ENCODE results near the gene TPBGL.

Gene TPBGL, protein sequence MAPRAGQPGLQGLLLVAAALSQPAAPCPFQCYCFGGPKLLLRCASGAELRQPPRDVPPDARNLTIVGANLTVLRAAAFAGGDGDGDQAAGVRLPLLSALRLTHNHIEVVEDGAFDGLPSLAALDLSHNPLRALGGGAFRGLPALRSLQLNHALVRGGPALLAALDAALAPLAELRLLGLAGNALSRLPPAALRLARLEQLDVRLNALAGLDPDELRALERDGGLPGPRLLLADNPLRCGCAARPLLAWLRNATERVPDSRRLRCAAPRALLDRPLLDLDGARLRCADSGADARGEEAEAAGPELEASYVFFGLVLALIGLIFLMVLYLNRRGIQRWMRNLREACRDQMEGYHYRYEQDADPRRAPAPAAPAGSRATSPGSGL

DNA sequence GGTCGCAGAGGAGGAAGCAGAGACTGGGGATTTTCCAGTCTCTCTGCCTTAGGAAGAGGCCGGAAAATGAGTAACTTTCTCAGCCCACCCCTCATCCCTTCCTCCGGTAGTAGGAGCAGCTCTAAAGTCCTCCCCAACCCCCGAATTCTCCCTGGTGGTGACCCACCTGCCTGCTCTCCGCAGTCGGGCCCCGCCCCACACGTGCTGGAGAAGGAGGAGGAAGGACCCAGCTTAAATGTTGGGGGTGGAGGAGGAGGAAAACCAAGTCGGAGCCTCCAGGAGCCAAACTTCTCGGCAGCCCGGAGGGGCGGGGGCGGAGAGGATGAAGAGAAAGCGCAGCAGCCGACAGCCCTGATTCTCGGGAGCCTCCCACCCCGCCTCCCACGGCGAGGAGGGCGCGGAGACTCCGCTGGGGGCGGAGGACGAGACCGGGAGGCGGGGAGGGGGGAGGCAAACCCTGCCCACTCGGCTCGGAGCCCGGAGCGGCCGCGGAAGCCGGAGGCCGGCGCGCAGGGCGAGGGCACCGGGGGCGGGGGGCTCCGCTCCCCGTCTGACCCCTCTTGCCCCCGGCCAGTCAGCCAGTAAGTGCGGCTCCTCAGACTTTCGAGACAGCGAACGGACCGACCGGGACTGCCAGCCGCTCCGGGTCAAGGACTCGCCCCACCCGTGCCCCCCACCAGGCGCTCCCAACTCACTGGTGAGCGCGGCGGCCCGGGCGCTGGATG lies at the start of gene TPBGL:
TPBGL (plus strand) TSS at position 464 of the 725 bp plus-strand sequence. CDS start 276 bp downstream, outside the sequence.
- DNase-seq = no peak

DNA sequence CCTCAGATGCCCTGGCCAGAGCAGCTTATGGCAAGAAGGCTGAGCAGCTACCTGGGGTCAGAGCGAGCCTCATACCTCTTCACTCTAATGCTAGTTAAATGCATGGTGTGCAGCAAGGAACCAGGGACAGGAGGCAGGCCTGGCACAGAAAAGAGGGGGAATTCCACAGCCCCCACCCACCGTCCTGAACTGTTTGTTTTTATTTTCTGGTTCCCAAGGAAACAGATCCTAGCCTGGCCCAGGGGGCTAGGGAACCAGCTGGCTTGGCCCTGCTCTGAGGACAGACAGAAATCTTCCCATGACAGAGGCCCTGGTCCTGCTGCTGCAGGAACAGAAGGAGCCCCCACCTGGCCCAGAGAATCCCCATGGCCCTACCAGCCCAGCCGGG lies 49.2 kb upstream of the TPBGL start:
- DNase-seq = no peak

DNA sequence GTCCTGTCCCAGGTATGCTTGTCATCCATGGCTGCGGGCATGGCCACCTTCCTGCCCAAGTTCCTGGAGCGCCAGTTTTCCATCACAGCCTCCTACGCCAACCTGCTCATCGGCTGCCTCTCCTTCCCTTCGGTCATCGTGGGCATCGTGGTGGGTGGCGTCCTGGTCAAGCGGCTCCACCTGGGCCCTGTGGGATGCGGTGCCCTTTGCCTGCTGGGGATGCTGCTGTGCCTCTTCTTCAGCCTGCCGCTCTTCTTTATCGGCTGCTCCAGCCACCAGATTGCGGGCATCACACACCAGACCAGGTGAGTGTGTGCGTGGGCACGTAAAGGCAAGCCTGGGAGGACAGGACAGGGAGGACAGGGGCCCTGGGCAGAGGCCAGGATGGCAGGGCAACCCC lies 47.3 kb upstream of the TPBGL start:
- no peak for DNase-seq

DNA sequence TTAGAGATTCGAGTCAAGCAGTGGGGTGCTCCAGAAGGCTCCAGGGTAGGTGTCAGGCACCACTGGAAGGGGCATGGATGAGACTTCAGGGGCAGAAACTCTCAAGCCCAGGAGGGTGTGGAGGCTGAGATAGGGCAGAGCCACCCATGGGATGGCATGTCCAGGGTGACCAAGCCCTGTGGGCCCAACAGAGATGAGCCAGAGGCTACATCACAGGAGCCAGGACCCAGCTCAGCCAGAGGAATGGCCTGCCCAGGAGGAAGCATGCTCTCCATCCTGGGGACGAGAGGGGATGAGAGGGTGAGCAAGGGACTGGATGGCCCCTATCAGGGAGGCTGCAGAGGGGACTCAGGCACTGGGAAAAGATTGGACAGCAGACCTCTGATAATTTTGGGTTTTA lies 46.9 kb upstream of the TPBGL start:
- DNase-seq = no peak

DNA sequence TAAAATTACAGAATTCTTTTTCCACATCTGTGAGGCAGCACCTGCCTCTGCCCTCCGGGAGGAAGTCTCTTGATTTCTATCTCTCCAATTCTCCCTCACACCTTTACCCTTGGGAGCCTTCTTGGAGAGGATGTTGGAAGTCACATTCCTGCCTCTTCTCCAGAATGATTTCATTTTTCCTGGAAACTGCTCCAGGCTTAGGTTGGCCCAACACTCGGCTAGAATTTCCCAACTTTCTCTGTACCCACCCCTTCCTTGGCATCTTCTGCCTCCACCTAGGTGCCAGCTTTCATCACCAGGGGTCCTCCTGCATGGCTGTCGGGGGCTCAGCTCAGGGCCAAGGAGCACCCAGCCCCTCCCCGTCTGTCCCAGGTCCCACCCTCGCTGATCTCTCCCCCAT lies 46.4 kb upstream of the TPBGL start:
- DNase-seq = no peak

DNA sequence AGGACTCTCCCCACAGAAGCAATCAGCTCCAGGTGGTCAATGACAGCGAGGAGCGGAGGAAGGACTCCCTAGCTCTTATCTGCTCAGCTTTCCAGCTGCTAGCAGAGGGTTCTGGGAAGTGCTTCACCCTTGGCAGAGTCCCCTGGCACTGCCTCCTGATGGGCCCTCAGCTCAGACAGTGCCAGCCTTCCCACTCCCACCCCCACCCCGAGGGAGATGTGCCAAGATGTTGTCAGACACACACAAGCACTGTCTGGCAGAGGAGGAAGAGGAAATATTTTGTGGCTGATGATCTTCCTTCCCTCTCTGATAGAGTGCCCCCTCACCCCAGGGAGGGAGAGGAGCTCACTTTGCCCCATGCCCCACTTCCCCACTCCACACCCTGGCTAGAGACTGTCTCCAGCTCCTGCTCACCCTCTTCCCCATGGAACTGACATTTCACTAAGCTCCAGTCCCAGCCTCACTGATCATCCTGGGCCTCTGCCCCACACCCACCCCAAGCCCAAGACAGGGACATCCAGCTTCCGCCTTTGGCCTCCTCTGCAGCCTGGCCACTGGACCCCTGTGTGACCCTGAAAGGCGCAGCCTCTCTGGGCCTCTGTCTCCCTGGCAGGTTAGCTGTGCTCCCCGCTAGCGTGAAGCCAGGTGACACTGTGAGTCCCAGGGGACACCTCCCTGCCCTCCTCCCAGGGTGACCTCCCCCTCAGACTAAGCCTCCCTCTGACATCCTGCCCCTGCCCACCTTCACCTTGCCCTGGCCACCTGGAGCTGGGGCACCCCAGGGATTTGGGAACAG lies 45.2 kb upstream of the TPBGL start:
- no peak for DNase-seq

DNA sequence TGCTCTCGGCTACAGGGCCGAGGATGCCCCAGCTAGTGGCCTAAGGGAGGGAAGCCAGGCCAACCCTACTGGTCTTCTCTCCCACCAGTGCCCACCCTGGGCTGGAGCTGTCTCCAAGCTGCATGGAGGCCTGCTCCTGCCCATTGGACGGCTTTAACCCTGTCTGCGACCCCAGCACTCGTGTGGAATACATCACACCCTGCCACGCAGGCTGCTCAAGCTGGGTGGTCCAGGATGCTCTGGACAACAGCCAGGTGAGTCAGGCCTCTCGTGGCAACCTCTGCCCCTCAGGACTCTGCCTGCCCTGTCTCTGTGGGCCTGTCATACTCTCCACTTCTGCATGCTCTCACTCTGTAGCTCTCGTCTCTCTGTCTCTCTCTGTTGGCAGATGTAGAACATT lies 44.1 kb upstream of the TPBGL start:
- no peak for DNase-seq

DNA sequence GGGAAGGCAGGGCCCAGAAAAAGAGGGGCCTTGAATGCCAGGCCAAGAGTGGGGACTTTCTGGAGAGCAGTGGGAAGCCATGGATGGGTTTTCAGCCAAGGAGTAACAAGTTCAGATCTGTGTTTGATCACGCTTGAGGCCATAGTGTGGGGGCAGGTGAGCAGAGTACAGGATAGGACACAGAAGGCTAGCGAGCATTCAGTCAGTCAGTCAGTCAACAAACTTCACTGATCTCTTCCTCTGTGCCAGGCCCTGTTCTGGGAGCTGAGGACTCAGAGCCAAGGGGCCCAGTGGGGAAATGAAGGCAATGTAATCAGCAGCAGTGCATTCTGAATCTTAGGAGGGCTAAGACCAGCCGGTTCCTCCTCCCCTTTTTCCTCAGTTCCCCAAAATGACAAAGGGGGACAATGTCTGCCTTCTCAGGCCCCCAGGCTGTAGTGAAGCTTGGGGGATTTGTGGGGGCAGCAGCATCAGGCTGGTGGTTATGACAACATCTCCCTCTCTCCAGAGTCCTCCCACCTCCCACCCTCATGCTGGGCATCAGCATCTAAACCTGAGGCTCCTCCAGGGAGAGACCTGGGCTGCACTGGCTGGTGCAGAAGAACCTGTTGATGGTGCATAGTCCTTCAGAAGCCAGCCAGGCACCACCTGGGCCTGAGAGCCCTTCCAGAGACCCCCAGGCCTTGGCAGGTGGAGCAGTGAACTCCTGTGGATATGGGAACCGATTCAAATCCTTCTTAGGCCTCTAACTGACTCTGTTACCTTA lies 42.9 kb upstream of the TPBGL start:
- no peak for DNase-seq

DNA sequence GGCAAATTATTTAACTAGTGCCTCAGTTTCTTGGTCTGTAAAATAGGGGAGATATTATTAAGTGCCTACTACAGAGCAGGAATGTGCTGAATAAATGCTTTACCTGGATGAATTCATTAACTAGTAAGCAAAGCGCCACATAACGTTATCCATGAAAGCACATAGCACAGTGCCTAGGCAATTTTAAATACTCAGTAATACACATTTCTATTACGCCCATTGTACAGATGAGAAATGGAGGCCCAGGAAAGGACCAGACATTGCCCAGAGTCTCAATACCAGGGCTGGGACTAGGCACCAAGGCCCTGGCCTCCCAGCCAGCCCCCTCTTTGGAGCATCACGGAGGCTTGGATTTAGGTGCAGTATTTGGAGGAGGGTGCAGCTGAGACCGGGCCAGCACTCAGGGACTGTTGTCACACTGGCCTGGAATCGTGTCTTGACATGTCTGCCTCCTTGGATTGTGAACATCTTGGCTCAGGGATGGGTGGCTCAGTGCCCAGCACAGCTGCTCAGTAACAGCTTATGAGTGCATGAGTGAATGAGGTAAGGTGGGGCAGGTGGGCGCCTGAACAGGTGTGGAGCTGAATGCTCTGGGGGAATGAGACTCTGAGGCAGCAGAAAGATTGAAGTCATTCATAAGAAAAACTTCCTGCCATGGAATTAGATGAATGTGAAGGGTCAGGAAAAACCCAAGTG lies 42.1 kb upstream of the TPBGL start:
- no peak for DNase-seq

DNA sequence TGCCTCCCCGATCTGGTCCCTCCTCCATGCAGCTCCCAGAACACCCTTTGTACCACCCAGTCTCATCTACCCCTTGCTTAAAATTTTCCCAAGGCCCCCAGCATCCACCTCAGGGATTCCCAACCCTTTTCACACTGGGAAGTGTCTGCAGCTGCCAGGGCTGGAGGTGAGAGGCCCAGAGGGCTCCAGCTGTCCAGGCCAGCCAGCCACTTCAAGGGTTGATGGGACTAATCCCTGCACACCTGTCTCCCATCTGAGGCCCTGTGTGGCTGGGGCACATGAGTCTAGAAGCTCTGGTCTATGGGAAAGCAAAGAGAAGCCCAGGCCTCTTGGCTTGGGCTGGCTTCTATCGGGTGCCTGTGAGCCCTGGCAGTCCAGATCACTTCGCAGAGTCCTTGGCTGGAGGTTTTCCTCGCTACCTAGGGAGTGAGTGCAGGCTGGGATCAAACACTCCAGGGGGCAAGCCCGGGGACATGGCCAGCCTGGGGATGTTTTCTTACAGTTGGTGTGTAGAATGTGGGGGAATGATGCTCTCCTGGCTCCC lies 41.1 kb upstream of the TPBGL start:
- DNase-seq = no peak

DNA sequence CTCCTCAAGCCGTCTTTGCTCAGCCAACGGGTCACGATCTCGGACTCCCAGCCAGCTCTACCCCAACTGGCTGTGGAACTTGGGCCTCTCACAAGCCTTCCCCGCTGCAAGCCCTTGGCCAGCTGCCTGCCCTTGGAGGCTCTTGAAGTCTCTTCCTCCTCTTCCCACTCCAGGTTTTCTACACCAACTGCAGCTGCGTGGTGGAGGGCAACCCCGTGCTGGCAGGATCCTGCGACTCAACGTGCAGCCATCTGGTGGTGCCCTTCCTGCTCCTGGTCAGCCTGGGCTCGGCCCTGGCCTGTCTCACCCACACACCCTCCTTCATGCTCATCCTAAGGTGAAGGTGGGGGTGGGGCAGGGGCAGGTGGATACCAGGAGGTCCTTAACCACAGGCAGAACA lies 40.5 kb upstream of the TPBGL start:
- no peak for DNase-seq

DNA sequence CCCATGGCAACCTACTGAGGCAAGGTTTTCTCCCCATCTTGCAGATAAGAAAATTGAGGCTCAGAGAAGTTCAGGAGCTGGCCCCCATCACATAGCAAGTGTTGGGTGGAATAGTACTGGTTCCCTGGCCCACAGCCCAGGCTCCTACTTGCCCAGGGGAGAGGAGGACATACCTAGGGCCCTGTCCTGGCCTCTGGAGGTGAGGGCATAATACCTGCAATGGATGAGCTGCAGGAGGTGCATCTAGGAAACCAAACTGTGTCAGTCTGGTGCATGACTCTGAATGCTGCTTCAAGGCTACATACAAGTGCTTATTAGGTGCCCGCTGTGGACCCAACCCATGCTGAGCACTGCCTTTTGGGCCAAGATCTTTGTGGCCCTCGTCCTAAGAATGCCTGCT lies 40.0 kb upstream of the TPBGL start:
- no peak for DNase-seq

DNA sequence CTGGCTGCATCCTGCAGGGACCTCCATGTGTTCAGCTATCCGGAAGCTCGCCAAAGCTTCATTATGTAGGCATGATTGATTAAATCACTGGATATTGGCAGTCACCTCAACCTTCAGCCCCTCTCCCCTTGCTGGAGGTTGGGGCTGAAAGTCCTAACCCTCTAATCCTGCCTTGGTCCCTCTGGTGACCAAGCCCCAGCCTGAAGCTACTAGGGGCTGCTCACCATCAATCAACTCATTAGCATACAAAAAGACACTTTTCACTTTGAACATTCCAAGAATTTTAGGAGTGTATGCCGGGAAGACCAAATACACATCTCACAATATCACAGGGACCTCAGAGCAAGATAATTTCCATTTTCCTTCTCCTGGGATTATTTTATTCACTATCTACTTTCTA lies 38.8 kb upstream of the TPBGL start:
- no peak for DNase-seq

DNA sequence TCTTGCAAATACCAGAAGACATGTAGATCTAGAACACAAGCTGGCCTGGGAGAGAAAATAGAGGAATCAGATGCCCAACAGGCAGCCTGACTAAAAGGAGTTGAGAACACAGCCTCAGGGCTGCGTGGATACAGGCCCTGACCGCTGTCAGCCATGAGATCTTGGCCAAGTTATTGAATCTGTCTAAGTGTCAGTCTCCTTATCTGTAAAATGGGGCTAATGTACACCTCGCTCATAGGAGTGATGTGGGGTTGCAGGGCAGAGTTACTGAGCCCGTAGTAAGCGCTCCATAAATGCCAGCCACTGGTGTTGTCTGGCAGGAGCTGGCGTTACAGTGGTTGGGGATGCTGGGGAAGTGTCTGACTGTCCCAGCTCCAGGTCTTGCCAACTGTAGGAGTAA lies 38.4 kb upstream of the TPBGL start:
- no peak for DNase-seq

DNA sequence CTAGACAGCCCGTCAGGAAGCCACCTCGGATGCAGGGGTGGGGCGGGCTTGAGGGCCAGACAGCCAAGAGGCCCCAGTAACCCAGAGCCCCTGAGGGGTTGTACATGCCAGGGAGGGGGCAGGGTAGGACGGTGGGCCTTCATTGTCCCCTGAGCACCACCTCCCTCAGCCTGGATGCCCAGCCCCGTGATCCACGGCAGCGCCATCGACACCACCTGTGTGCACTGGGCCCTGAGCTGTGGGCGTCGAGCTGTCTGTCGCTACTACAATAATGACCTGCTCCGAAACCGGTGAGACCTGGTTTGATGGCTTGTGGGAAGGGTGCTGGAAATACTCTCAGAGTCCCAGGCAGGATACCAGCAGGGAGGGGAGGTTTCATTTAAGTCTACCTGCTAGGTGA lies 37.4 kb upstream of the TPBGL start:
- no peak for DNase-seq

DNA sequence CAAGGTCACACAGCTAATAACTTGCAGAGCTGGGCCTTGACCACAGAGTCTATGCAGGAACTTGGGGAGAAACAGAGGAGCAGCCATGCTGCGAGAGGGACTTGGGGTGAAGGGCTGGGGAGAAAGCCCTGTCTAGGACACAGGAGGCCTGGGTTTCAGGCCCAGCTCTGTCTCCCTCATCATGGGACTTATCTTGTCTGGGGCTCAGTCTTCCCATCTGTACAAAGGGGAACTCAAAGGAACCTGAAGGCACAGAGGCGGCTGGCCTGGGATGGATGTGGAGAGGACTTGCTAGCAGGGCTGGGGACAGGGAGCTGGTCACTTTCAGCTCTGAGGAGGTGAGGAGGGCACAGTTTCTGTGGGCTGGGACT lies 36.9 kb upstream of the TPBGL start:
- DNase-seq = no peak

DNA sequence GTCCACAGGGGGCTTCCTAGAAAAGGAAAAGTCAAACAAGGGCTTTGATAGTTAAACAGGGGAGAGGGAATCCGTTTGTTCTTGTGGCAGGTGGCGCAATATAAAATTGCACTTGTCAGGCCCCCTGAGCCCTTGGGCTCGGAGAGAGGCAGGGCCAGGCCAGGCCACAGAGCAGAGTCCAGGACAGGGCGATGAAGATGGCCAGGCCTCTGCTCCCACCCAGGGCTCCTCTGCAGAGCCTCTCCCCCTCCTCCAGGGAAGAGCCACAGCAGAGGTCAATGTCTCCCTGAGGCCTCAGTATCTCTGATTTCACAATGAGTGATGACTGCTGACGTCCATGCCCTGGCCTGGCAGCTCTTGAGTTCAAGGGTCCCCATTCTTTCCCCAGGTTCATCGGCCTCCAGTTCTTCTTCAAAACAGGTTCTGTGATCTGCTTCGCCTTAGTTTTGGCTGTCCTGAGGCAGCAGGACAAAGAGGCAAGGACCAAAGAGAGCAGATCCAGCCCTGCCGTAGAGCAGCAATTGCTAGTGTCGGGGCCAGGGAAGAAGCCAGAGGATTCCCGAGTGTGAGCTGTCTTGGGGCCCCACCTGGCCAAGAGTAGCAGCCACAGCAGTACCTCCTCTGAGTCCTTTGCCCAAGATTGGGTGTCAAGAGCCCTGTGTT lies 36.4 kb upstream of the TPBGL start:
- DNase-seq = no peak

DNA sequence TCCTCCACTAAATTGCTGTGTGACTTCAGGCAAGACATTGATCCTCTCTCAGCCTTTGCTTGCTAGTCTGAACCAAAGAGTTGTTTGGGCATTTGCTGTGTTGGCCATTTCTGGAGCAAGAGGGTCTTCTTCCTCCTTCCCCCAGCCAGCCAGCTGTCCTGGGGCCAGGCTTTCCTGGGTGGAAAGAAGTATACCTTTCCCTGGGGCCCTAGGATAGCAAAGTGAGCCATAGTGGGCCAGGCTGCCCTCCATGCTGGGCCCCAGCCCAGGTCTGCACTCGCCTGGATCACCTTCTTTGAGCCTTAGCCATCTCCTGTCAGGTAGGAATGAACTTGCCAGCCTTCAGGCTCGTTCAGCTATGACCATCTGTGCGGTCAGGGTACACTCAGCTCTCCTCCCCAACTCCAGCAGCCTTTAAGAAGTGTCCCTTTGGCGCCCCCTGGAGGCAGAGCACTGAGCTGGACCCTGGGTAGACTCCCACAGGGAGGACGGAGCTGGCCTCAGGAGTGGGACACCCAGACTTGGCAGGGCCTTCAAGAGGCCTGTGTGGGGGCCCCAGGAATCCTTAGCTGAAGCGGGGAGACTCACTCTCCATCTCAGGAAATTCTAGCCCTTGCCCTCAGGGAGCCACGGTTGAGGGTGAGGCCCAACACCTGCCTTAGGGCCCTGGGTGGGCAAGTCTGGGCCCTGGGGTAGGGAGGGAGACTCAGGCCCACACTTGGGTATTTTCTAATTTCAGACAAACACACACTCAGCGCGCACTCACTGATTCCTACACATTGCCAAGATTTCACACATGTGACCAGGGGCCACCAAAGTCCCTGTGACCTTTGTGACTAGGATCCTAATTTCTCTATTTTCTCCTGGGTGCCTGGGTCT lies 35.6 kb upstream of the TPBGL start:
- DNase-seq = peak; percentile 76

DNA sequence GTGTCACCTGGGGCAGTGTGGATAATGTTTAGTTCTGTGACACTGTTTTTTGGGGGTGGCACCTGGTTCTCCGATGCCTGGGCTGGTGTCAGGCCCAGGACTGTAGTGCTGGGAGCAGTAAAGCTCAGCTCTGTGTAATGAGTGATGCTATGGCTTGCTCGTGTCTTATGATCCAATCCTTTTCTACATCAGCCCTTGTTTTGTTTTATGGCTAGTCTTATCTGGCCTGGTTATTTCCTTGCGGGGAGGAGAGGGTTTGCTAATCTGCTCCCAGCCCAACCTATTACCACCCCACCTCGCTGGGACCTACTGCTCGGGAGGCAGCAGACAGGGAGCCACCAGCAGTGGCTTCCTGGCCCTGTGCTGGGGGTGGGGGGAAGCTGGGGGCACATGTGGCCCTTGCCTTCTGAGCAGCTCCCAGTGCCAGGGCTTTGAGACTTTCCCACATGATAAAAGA lies 35.0 kb upstream of the TPBGL start:
- no peak for DNase-seq

DNA sequence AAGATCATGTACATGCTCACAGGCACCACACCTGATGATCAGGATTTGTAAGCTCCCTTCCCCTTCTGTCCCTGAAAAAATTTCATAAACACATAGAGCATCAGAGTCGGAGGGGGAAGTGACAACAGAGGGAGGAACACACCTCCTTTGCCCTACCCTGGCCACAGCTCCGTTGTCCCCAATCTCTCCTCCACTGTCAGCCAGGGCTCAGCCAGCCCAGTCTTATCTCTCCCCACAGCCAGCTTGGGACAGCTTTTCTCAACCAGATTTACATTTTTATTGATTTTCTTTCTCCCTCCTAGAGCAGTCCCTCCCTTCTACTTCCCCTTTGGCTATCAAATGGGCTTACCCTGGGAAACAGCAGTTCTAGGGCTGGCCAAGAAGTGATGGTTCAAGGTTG lies 32.1 kb upstream of the TPBGL start:
- no peak for DNase-seq
